K562 (cell line): ENCODE data around the gene COL11A2. TPM values are rescaled to one million over a fixed set of nuclear protein-coding genes. Genes with fewer than 3 reads are reported as not detected.

Source experiments
- ATAC-seq: fragments of 200-7000 bp; cut with Tn5 transposase; 3 replicates; pipeline ENCODE4 v1.9.1; 2020; ENCODE audit warnings: moderate library complexity
- BruUV-seq: library from RNA; stranded (reverse); fragments of 400-500 nt; replicated peaks from 2 replicates; lab custom pipeline; 2021; lab: Mats Ljungman, UMichigan
- CTCF ChIA-PET: fragments of 300-600 bp; formaldehyde crosslinking; extraction: SDS; loops from one replicate; lab custom pipeline; 2021; ENCODE audit warnings: low intra/inter-chr PET ratio; lab: Yijun Ruan, JAX
- POLR2A ChIA-PET: fragments of 300-600, 350-650 bp; sonication (Branson Sonifier 250); formaldehyde crosslinking; extraction: SDS; loops from one replicate; lab custom pipeline; 2021; ENCODE audit warnings: antibody characterized with exemption, inconsistent platforms; lab: Yijun Ruan, JAX
- DNase-seq, 4 experiments: peaks; one replicate each; pipeline versions ENCODE4 v3.0.0 to v3.0.0-alpha.2; 2011 to 2018; ENCODE audit warnings: low spot score in 3 of 4, mixed read lengths in 3 of 4; ENCODE audit errors: extremely low read depth in 1 of 4
- FAIRE-seq: peaks from 2 replicates; lab custom pipeline; 2011; peaks lifted over from hg19 to GRCh38; lab: Jason Lieb, UNC
- H2AFZ ChIP-seq: 2 replicates; pipeline ENCODE4 v1.6.0; 2011; ENCODE audit warnings: low read depth, low read length, control low read depth, inconsistent platforms
- H3K27ac ChIP-seq: fragments of 200-600 bp; 3 replicates; pipeline ENCODE4 v1.8.0; 2011; ENCODE audit warnings: low read depth, mild to moderate bottlenecking, control low read depth, inconsistent platforms, low read length, moderate library complexity, mixed read lengths; ENCODE audit errors: extremely low read depth
- H3K27me3 ChIP-seq, 2 experiments: fragments of 300-600 bp in 1 of 2; 2 replicates in 1 of 2; 3 replicates in 1 of 2; pipeline versions ENCODE4 v1.6.0 to v1.8.0; 2011; ENCODE audit warnings: inconsistent platforms in 2 of 2, low read length in 2 of 2, mild to moderate bottlenecking in 1 of 2, mixed read lengths in 1 of 2, moderate library complexity in 1 of 2; ENCODE audit not compliant: control insufficient read depth in 2 of 2, insufficient read depth in 2 of 2
- H3K36me3 ChIP-seq: fragments of 300-600 bp; 3 replicates; pipeline ENCODE4 v1.8.0; 2011; ENCODE audit warnings: mild to moderate bottlenecking, low read length, inconsistent platforms; ENCODE audit not compliant: control insufficient read depth, insufficient read depth
- H3K4me1 ChIP-seq, 2 experiments: fragments of 200-600 bp in 1 of 2; replicated peaks in 1 of 2; 2 replicates in 1 of 2; 3 replicates in 1 of 2; pipeline versions ENCODE4 v1.5.1 to v1.8.0; 2011; ENCODE audit warnings: inconsistent platforms in 2 of 2, low read length in 2 of 2, mild to moderate bottlenecking in 1 of 2, mixed read lengths in 1 of 2, moderate library complexity in 1 of 2; ENCODE audit not compliant: control insufficient read depth in 2 of 2, insufficient read depth in 2 of 2
- H3K4me2 ChIP-seq: 2 replicates; pipeline ENCODE4 v1.6.1; 2011; ENCODE audit warnings: low read length, control low read depth, inconsistent platforms, mixed read lengths; ENCODE audit not compliant: insufficient read depth
- H3K4me3 ChIP-seq: fragments of 200-600 bp; sonication (generic), shearing (Covaris generic); 2 replicates; pipeline ENCODE4 v1.5.1; 2016; ENCODE audit warnings: control low read depth, inconsistent platforms
- H3K79me2 ChIP-seq: fragments of 200-600 bp; 3 replicates; pipeline ENCODE4 v1.8.0; 2011; ENCODE audit warnings: low read length, inconsistent platforms; ENCODE audit not compliant: control insufficient read depth, insufficient read depth
- H3K9ac ChIP-seq, 2 experiments: 2 replicates each; pipeline versions ENCODE4 v1.6.0 to v1.6.1; 2011; ENCODE audit warnings: low read depth in 2 of 2, low read length in 2 of 2, control low read depth in 1 of 2, inconsistent platforms in 1 of 2, mild to moderate bottlenecking in 1 of 2, mixed read lengths in 1 of 2; ENCODE audit not compliant: insufficient read depth in 1 of 2
- H3K9me1 ChIP-seq: one replicate; pipeline ENCODE4 v1.6.0; 2011; ENCODE audit warnings: inconsistent platforms, mild to moderate bottlenecking, low read length, moderate library complexity; ENCODE audit not compliant: control insufficient read depth, insufficient read depth
- H3K9me3 ChIP-seq: replicated peaks from 2 replicates; pipeline ENCODE4 v1.5.1; 2011; ENCODE audit warnings: low read depth, low read length, inconsistent platforms; ENCODE audit not compliant: control insufficient read depth, insufficient read depth
- H4K20me1 ChIP-seq: replicated peaks from 2 replicates; pipeline ENCODE4 v1.6.1; 2011; ENCODE audit warnings: low read length, inconsistent platforms, mixed read lengths; ENCODE audit not compliant: control insufficient read depth, insufficient read depth
- MEIS2 ChIP-seq: fragments of 450-650 bp; IDR thresholded peaks from 2 replicates; pipeline ENCODE4 v1.6.1; 2014; ENCODE audit warnings: mild to moderate bottlenecking; ENCODE audit not compliant: partially characterized antibody
- SMC3 ChIP-seq: conservative IDR thresholded peaks from 2 replicates; pipeline ENCODE4 v1.6.1; 2011; ENCODE audit warnings: low read depth, low read length, improper control_type of control experiment; ENCODE audit not compliant: insufficient read depth
- WGBS: fragments of 100-300 bp; shearing (Covaris generic); methylation state at CpG from one replicate; pipeline ENCODE4 v1.1.6; 2016; ENCODE audit warnings: low coverage, mixed read lengths; ENCODE audit not compliant: insufficient coverage; ENCODE audit errors: missing lambda C conversion rate; 5-methylcytosine and 5-hydroxymethylcytosine counted together
- in situ Hi-C: fragments of 300-500 bp; cut with MboI; formaldehyde crosslinking; loops from 4 replicates; pipeline ENCODE4 v1.15.0; 2018; ENCODE audit warnings: inconsistent platforms, mixed read lengths
- intact Hi-C: fragments of 100-400 bp; cut with micrococcal nuclease; formaldehyde crosslinking; loops from 2 replicates; pipeline ENCODE4 v1.14.2; 2022
- polyA plus RNA-seq, 8 experiments: library from polyadenylated mRNA; depleted of rRNA in 4 of 8; stranded (reverse) in 5 of 8; unstranded in 3 of 8; fragments of >200 nt; fragmentation: Nextera tagmentation in 2 of 8; fragmentation: Illumina TruSeq in 1 of 8; extraction: Ambion mirVana in 2 of 8; extraction: Trizol in 1 of 8; gene quantifications; 2 replicates each; pipeline versions ENCODE4 v1.2.1 to v1.2.3, GENCODE V29; 2011 to 2014; ENCODE audit warnings: inconsistent platforms in 1 of 8, missing spikeins in 1 of 8
- total RNA-seq, 7 experiments: library from RNA; depleted of rRNA in 6 of 7; stranded (reverse); fragments of >200 nt in 6 of 7; fragmentation: Illumina TruSeq in 2 of 7; extraction: Trizol in 2 of 7; gene quantifications; 2 replicates each; pipeline versions ENCODE4 v1.2.1 to v1.2.3, GENCODE V29; 2011 to 2021; ENCODE audit warnings: low replicate concordance in 1 of 7

The COL11A2 gene
- total and polyA plus RNA-seq, 9 of the 15 experiments (the other 6 are each of a cell fraction or from before 2014, with no cell fraction given), result 0.04 to 0.35 (median 0.09) TPM; not detected in 1

GRCh38 chr6:33117811-33118277, 74.4 kb downstream of the COL11A2 start:
- BruUV-seq, result no TSS peak
- peaks cover 11 to 30% of the 10 kb centered on the region in 2 experiments for H3K27me3 ChIP-seq
- TF ChIP-seq MEIS2, result peak; percentile 8
- no peak for TF ChIP-seq SMC3
- TF ChIP-seq, all 486 proteins: peak for 1
- Histone ChIP-seq H3K4me3 (no peak overlapping the region), H3K36me3 (no peaks in the 10 kb centered on the region), H3K4me2 (no peak overlapping the region), H4K20me1 (no peaks in the 10 kb centered on the region; the same call in 1 of the 2 replicates), H3K9me3 (no peaks in the 10 kb centered on the region), H3K4me1 (peaks cover 0 to 6% of the 10 kb centered on the region in 2 experiments; a peak in 1 of 5 replicates), H3K9ac (no peak overlapping the region), H3K79me2 (no peaks in the 10 kb centered on the region), H3K27ac (no peak overlapping the region), H2AFZ (no peak overlapping the region), H3K9me1 (no peaks in the 10 kb centered on the region)
- in situ Hi-C loops, result loop anchor here (5.0 kb wide), 1 partner anchor 129 kb away; no protein-coding TSS in a partner anchor
- DNase-seq, result no peak
- intact Hi-C loops, result loop anchor here (1.0 kb wide), 1 partner anchor 30 kb away; no protein-coding TSS in a partner anchor
- no peak for ATAC-seq
- CTCF ChIA-PET, result interaction anchor here (0.6 to 3.1 kb wide), 7 partner anchors 20 to 290 kb away, joined by 3 to 31 read pairs (median 7); no protein-coding TSS in a partner anchor
- no peak for FAIRE-seq
- POLR2A ChIA-PET, result interaction anchor here (0.6 kb wide), 1 partner anchor 62 kb away, joined by 3 read pairs; no protein-coding TSS in a partner anchor
- 14% methylated on average over 9 of the region's 9 CpGs for WGBS
